GM18909 (cell line): ENCODE data around the gene CWF19L1.
A peak's percentile ranks its signal among the peaks of the same experiment; 100 is the strongest.

ENCODE experiments used
- ATAC-seq: cut with Tn5 transposase; IDR thresholded peaks from one replicate; pipeline ENCODE4 v1.9.1; 2021; ENCODE audit warnings: mild to moderate bottlenecking; ENCODE audit not compliant: unreplicated experiment, poor library complexity

The CWF19L1 gene

GRCh38 chr10:100254191-100254590 is 13.2 kb downstream of the CWF19L1 start:
- ATAC-seq = no peak

DNA sequence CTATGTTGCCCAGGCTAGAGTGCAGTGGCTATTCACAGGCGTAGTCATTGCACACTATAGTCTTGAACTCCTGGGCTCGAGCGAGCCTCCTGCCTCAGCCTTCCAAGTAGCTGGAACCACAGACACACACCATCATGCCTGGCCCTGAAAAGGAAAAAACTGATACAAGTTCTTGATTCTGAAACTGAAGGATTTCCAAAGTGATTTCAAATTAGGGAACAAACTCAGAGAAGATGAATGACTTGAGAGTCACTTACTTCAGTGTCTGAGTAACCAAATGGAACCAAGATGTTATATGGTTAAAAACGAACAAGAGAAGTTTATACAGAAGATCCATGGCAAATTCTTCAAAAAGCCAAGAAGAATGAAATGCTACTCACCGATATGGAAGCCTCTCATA is 14.4 kb downstream of the CWF19L1 start:
- ATAC-seq = no peak

GRCh38 chr10:100248820-100249219 is 18.6 kb downstream of the CWF19L1 start:
- ATAC-seq = no peak

DNA sequence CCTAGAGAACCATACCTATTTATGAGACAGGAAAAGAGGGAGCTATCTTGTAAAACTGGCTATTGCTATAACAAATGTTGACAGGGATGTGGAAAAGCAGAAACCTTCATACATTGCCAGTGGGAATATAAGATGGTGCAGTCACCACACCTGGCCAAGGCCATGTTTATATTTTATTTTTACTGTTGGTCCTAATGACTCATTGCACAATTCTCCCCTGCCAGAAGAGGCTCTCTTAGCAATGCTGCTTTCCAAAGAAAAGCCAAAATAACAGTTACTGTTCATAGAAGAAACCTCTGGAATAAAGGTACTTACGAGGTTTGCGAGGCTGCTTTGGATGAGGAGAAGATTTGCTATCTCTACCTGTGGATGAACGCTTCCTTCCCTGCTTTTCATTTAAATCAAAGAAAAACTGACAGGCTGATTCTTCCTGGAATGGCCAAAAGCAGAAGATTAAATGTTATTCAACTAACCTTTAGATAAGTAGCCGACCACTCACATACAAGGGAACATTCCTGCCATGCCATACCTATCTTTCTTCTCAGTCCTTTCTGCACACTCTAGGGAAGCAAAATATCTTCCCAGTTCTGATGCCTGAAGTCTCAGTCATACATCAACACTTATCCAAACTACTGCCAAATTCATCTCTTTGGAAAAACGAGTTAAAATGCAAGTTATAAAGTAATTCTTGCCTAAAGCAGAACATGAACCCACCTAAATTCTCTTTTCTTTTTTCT is 21.8 kb downstream of the CWF19L1 start:
- ATAC-seq = no peak

DNA sequence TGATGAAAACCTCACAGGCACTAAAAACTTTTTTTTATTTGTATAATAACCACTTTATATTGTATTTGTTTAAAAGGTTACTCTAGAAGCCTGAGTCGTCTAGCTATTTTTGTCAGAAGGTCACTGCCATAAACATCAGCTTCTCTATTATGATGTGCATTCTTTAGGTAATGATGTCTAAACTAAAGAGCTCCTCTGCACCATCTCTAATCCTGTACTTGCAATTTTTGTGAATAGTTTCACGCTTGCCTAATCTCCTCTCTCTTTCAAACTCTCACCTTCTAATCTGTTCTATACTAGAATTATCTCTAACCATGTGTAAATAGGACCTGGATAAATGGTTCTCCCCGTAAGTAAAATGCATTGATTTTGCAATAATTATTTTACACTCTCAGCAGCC is 27.6 kb downstream of the CWF19L1 start:
- ATAC-seq = no peak

- ATAC-seq = no peak
Observed at GRCh38 chr10:100238429-100238828, 29.0 kb downstream of the CWF19L1 start.

DNA sequence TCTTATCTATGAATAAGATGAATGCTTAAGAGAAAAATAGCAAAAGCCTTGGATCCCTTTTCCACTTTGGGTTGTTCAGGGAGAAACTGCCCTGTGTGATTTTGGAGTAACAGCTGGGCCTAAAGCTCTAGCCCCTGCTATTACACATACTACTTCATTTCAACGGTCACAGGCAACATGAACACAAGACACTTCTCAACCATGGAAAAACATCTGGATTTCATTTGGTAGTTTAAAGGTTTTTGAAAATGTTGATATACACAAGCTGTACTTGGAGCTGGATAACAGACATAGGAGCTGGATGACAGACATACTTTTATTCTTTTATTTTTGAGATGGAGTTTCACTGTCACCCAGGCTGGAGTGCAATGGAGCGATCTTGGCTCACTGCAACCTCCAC is 35.3 kb downstream of the CWF19L1 start:
- ATAC-seq = no peak

DNA sequence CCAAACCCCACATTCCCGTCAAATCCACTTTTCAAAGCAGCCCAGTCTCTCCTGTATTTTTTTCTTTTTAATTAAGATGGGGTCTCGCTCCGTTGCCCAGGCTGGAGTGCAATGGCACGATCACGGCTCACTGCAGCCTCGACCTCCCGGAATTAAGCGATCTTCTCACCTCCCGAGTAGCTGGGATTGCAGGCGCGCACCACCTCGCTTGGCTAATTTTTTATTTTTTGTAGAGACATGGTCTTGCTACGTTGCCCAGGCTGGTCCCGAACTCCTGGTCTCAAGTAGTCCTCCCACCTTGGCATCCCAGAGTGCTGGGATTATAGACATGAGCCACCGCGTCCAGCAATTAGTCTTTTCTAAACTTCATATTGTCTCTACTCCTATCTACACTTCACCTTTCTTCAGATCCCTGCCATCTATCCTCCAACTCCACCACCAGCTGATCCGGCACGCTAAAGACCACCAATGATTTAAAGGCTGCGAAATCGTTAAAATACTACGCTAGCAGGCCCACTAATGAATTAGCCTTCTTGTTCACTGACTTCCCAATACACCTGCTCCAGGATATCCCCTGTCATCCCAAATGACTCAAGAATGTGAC is 37.5 kb downstream of the CWF19L1 start:
- no peak for ATAC-seq

DNA sequence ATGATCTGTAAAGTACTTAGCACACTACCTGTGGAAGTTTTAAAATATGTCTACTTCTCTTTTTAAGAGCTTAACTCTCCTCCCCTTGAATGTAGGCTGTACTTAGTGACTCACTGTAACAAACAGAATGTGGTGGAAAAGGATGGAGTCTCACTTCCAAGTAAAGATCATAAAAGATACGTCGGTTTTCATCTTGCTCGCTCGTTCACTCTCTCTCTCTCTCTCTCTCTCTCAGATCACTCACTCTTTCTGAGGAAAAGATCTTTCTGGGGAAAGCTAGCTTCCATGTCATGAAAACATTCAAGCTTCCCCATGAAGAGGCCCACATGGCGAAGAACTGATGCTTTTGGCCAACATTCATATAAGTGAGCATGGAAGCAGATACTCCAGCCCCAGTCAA is 43.6 kb downstream of the CWF19L1 start:
- ATAC-seq = no peak

DNA sequence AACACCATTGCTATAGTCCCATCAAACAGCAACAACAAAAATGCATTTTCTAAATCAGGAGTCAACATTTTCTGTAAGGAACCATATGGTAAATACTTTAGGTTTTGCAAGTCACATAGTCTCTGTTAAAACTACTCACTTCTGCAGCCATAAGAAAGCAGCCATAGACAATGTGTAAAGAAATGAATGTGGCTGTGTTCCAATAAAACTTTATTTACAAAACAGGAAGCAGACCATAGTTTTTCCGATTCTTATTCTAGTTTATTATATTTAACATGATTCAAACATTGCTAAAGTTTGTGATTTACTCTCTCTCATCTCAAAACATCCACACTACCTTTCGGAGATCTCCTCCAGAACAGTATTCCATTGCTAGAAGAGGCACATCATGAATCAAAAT is 44.9 kb downstream of the CWF19L1 start:
- ATAC-seq = no peak

DNA sequence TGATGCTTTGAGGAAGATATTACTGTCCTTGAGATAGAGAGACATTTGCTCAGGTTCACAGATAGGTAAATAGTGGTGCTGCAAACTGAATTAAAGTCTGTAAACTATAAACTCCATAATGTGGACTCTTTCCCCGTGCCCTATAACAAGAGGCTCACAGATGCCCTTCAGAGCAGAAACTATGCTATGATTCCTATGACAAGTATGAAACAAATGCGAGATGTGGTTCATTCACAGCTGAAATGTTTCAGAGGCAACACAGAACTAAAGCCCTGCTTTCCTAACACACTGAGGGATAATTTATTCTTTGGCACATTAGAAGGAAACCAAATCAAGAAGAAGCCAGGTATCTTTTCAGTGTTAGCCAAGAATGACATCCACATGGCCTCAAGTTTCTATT is 51.4 kb downstream of the CWF19L1 start:
- no peak for ATAC-seq

DNA sequence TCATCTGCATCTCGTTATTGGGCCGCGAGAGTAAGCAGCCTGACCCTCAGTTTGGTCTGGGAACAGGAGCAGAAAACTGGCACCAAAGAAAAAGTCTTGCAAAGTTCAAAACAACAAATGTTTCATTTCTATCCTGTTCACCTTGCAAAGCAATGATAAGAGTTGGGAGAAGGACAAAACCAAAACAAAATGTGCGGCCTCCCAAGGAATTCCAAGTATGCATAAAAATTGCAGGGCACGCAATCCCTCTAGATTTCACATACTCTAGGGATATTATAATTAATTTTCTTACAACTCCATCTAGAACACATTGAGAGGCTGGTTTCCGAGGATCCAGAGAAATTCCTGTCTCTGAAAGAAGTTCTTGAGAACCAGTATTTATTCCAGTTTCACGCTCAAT is 58.1 kb downstream of the CWF19L1 start:
- no peak for ATAC-seq

GRCh38 chr10:100208276-100208675 is 59.2 kb downstream of the CWF19L1 start:
- no peak for ATAC-seq

GRCh38 chr10:100204370-100204769 is 63.1 kb downstream of the CWF19L1 start:
- no peak for ATAC-seq

DNA sequence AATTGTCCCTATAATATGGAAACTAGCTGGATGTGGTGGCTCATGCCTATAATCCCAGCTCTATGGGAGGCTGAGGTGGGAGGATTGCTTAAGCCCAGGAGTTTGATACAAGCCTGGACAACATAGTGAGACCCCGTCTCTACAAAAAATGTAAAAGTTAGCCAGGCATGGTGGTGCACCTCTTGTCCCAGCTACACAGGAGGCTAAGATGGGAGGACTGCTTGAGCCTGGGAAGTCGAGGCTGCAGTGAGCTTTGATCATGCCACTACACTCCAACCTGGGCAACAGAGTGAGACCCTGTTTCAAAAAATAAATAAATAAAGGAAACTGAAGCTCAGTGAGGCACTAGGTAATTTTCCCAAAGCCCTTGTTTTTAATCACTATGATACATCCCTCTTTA is 65.9 kb downstream of the CWF19L1 start:
- no peak for ATAC-seq

GRCh38 chr10:100194711-100195110 is 72.7 kb downstream of the CWF19L1 start:
- ATAC-seq = no peak

DNA sequence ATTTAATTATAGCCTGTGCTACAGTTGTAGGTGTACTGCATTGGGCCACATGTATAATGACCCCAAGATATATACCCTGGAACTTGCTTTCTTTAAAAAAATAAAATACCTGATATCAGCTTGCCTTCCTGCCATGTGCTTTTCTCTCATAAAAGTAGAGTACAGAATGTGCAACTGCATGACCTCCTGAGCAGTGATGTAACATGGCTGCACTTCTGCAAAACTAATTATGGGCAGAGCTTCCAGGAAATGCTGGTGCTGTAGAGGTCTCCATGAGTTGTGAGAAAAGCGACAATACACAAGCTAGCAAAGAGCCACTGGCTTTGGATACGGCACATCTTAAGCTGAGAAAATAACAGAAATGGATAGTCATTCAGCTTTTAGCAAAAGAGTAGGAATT is 75.1 kb downstream of the CWF19L1 start:
- ATAC-seq = no peak

GRCh38 chr10:100186253-100187212 is 80.9 kb downstream of the CWF19L1 start:
- ATAC-seq = peak; percentile 56

GRCh38 chr10:100185364-100186252 is 81.8 kb downstream of the CWF19L1 start, which contains the start of gene ERLIN1:
ERLIN1 (minus strand) TSS chr10:100186029; CDS start chr10:100185626, 403 bp downstream.
- peak; percentile 84 for ATAC-seq

GRCh38 chr10:100184840-100185239 is 82.6 kb downstream of the CWF19L1 start:
- no peak for ATAC-seq
